G401.6 (cell line): ENCODE measurements around the gene TBC1D22A.

ENCODE experiments used
- FAIRE-seq: peaks from 2 replicates; lab custom pipeline; 2012; peaks lifted over from hg19 to GRCh38; lab: Jason Lieb, UNC

The TBC1D22A gene

DNA sequence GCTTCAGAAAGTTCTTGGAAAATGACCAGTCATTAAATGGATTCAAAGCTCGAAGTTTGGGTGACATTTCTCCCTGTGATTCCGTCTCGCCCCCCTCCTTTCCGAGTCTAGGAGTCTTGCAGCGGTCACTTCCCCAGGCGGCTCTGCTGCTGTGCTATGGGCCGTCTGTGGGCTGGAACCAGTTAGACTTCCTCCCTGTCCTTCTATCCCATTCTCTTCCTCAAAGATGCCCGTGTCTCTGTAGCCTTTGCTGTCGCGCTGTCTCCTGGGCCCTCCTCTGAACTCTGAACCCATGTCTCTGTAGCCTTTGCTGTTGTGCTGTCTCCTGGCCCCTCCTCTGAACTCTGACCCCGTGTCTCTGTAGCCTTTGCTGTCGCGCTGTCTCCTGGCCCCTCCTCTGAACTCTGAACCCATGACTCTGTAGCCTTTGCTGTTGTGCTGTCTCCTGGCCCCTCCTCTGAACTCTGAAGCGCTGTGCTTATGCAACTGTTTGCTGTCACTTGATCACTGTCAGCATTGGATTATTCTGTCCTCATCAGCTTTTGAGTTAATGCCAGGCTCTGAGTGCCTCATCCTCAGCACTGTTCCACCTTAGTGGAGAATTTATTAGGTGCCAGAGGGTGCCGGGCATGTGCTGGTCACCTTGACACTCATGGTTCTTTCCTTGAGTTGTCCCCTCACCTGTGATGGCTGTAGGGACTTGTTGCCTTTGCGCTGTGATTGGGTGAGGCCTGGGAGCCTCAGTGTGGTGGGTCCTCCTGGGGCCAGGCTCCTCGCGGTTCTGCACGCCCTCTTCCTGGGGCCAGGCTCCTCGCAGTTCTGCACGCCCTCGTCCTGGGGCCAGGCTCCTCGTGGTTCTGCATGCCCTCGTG lies 173.3 kb downstream of the TBC1D22A start:
- FAIRE-seq, result no peak

DNA sequence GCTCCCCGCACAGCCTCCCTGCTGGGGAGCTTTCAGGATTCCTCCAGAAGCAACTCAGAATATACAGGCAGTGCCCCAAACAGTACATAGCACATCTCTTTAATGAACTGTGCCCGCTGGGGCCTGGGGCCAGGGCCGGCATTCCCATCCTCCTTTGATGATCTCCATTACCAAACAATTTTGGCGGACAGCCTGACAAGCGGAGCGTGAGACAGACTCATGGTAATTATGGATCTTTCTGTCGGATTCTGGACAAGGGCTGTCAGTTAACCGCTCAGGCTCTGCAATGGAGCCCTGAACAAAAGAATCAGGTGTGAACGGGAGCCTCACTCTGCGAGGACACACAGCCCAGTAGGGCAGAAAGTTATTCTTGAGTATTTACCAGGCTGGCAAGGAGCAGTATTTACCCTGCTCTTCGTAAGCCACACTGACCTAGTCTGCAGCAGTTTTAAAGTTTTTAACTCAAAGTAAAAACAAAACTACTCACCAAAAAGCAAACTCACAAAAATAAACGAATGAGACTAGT lies 174.0 kb downstream of the TBC1D22A start:
- no peak for FAIRE-seq

DNA sequence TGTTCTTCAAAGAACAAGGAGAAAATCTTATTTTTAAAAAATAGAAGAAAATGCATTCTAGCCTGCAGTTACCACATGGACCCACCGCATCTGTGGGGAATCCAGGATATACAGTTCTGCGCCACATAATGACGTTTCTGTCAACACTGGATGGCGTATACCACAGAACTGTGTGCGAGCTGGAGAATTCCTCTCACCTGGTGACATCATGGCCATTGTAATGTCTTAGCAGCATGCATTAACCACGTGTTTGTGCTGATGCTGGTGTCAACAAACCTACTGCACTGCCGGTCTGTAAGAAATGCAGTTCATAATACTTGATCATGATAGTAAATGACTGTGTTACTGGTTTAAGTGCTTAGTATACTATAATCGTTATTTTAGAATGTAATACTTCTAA lies 174.7 kb downstream of the TBC1D22A start:
- FAIRE-seq, result no peak

DNA sequence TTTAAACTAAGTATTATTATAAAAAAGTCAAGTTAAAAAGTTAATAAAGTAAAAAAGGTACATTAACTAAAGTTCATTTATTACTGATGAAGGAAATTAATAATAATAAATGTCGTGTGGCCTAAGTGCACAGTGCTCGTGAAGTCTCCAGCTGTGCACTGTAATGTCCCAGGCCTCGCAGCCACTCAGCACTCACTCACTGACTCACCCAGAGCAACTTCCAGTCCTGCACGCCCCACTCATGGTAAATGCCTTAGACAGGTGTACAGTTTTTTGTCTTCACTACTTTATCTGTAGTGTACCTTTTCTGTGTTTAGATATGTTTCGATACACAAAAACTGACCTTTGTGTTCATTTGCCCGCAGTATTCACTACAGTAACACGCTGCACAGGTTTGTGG lies 175.5 kb downstream of the TBC1D22A start:
- FAIRE-seq, result no peak

DNA sequence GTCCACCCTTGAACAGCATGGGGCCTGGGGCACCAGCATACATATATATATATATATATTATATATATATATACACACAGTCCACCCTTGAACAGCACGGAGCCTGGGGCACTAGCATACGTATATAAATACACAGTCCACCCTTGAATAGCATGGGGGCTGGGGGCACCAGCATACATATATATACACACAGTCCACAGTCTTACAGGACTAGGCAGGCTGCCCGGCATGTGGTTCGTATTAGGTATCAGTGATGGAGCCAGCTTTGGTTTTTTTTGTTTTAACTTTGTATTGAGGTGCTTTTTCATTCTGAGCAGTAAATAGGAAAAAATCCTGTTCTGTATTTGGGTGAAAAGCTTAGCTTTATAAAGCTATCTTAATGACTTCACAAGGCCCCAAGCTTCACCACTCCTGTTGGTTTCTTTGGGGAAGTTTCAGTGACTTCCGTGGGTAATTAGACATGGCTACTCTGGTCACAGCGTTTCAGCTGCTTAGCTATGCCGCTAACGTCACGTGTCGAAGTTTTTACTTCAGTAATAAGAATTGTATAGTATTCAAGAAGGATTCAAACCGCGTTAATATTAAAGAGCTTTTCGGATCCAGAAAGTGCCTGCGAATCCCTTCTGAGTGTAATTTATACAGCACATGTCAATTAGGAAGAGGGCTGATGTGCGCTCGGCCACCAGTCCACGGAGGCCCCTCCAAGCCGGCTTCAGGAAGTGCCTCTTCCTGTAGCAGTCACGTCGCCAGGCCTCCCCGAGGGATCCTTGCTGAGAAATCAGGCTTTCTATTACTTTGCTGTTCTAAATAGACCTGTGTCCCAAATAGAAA lies 179.7 kb downstream of the TBC1D22A start:
- no peak for FAIRE-seq

DNA sequence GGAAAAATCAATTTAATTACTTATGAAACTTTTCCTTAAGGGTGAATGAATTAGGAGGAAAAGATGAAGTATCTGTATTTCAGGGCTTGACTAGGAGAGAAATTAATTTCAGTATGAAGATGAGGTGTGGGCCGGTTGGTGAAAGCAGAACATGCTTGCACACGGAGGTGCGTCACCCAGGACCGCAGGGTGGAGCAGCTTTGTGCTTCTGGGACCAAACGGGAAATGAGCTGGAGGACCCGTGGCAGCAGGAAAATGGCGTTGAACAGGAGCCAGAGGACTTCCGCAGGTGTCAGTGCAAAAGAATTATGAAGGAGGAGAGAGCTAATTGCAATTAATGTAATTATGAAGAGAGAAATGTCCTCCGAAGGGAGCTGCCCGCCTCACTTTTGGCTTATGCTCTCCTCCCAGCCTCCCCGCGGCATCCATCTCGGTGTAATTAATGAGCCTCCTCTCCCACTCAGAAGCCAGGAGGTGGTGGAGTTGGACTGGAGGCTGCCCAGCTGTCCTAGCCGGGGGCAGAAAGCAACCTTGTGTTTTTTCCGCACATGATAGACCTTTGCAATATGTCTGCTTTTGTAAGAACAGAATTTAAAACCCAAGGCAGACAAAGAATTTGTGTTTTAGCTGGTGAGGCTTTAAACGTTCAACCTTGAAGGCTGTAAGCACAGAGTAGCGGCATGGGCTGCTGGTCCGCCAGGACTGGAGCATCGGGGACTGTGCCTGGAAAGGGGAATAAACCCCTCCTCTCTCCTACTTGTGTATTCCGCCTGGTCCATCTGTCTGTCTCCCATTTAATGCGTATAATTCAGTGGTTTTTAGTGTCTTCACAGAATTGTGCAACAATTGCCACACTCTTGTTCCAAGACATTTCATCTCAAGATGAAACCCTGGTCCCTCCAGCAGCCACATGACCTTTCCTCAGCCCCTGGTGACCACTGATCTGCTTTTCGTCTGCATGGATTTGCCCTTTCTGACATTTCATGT lies 180.6 kb downstream of the TBC1D22A start:
- FAIRE-seq, result no peak

DNA sequence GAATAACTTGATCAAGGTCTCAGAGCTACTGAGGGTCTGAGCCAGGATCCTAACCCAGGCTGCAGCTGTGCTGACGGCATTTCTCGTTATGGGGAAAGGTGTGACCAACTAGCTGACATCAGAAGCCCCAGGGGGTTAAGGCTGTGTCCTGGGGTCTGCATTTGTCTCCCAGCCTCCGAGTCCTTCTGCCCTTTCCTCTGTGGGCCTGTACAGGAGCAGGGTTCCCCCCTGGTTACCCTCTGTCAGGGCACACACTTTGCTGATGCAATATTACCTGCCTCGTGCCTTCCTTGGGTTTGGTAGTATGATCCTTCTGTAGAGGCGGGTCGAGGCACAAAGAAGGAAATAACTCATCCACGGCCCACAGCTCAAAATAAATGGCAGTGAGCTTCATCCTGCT lies 183.0 kb downstream of the TBC1D22A start:
- FAIRE-seq, result no peak

DNA sequence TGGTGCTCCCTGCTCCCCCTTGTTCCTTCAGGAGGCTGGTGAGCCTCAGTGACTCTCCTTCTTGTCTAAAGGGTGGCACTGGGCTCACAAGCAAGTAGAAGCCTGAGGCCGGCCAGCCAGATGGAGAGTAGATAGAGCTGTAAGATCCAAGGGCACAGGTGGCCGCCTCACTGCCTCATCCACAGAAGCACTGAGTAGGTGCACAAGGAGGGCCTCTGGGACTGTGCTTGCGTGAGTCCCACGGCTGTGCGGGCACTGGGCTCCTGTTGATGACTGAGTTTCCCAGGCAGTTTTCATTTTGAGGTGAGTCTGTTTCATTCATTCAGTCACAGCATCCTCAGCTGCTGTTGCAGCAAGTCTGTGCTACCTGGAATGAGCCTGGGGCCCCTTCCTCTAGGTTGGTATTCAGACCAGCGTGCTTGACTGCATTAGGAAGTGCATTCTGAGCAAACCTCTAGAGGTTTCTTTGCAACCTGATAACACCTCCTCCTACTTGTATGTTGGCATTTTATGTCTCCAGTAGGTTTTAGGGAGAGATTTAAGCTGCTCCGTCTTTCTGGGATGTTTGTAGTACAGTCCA lies 184.0 kb downstream of the TBC1D22A start:
- no peak for FAIRE-seq

DNA sequence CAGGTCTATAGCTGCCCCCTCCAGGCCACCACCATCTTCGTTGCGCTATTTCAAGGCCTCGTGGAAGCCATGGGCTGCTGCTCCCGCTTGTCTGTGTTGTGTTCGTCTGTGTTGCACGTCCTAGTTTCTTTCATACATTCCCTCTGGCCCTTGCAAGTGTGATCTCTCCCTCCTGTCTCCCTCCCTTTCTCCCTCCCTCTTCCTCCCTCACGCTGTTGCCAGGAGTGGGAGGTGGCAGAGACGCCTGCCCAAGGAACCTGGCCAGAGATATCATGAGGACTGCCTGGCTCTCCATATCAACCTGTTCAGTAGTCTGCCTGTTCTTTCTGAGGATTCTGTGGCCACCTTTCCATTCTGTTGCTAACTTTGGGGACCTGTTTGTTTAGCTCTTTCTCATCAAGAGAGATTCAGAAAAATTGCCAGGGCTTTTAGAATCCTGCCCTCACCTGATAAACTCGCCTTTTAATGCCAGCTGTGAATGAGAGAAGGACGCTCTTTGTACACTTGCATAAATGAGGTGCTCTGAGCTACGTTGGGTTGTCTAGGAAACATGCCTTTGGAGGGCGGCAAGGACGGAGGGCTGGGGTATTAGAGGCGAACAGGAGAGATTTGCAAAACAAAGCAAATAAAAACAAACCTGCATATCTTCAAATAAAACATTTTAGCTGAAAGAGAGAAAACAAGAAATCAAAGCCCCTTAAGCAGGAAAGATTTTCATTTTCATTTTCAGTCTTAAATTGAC lies 185.2 kb downstream of the TBC1D22A start:
- FAIRE-seq, result no peak

DNA sequence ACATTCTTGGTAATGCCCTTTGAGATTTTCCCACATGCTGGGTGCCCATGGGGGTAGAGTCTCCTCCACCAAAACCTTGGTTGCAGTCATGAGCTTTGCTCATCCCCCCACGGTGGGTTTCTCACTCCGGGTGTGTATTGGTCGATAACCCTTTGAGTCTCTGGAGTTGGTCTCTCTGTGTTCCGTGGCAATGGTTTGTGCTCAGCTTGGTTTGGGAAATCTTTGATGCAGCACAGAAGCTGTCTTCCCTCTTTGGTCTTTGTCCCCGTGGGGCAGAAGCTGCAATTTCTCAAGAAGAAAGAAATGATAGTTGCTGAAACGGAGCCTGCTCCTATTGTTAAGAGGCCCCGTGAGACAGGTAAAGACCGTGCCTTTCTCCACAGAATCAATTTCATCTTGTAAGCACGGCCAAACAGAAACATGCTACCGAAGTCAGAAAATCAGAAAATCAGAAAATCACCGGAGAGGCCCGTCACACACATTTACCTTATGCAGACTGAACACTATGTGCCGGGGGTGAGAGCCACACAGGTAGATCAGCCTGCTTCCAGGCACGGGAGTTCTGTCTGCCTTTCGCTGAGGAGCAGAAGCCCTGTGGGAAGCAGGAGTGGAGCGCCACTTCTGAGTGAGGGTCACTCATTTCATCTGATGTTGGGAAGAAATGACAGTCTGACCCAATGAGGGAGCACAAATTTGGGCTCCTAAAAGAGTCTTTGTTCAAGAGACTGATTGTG lies 186.1 kb downstream of the TBC1D22A start:
- FAIRE-seq, result no peak

DNA sequence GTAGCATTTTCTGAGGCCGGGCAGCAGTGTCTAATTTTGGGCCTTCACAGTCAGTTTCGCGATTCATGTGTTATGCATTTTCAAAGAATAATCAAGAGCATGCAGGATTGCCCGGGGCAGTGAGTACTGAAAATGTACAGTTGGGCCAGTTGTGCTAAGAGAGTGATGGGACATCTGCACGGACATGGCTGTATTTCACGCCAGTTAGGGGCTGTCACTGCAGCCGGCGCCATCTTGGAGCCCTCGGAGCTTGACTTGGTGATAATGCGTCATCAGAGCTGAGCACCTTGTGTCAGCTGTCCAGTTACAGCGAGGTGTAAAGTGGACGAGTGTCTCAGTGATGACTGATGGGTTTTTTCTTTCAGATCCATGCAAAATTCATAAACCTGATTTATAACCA lies 188.9 kb downstream of the TBC1D22A start:
- FAIRE-seq, result no peak

DNA sequence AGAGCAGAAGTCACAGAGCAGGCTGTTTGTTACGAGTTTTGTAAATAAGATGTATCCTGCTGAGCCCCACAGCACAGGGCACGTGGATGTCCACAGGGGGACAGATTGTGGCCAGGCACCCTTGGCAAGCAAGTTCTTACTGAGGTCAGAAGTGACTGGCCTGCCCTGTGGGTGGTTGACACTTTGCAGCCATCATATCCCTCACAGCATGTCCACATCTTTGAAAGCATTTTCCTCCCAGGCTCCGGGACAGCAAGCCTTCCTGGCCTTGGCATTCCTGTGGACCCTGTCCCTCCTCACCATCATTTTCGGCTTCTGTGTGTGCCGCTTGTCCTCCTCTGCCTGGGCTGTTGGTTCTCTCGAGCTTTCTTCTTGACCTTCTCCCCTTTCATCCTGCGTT lies 189.5 kb downstream of the TBC1D22A start:
- no peak for FAIRE-seq

DNA sequence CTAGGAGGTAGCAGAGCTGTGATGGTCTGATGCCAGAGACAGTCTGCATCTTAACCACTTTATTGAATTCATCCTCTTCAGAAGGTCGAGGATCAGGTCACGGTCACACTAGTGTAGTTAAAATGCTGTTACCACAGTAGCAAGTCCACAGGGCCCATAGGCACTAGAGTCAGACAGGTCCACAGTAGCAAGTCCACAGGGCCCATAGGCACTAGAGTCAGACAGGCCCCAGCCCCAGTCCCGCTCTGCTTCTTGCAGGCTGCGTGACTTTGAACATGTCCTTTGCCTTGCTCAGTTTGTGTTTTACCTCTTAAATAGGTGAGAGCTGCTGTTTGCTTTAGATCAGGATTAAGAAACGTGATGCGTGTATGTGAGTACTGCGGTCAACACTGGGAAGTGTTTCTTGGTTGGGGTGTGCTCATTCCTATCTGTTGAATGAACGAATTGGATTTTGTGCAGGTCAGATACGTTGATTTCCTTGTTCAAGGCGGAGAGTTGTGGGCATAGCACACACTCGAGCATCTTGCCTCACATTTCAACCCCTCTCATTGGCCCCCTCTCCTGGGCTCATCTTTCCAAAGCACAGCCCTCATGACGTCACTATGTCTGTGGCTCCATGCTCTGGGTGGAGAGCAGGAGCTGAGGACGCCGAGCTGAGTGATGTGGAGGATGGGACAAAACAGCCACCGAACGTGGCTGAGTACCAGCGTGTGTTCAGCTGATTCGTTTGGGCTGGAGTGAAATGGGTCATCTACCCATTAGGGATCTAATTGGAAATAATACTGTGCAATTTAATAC lies 191.7 kb downstream of the TBC1D22A start:
- no peak for FAIRE-seq

DNA sequence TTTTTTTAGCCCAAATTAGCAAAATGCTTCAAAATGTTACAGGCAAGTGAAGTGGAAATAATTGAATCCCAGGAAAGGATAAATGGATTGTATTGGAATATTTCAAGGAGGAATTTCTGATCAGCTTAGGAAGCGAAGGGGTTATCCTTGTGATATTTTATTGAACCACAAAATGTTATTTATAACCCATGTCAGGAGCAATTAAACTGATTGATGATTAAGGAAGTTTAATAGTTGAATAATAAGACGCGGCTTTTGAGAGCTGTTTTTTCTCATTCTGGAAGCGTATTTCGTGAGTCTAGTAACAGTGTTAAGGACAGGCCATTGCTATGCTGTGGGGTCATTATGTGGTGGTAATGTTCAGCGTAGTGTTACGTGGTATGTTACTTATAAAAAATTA lies 192.3 kb downstream of the TBC1D22A start:
- no peak for FAIRE-seq

DNA sequence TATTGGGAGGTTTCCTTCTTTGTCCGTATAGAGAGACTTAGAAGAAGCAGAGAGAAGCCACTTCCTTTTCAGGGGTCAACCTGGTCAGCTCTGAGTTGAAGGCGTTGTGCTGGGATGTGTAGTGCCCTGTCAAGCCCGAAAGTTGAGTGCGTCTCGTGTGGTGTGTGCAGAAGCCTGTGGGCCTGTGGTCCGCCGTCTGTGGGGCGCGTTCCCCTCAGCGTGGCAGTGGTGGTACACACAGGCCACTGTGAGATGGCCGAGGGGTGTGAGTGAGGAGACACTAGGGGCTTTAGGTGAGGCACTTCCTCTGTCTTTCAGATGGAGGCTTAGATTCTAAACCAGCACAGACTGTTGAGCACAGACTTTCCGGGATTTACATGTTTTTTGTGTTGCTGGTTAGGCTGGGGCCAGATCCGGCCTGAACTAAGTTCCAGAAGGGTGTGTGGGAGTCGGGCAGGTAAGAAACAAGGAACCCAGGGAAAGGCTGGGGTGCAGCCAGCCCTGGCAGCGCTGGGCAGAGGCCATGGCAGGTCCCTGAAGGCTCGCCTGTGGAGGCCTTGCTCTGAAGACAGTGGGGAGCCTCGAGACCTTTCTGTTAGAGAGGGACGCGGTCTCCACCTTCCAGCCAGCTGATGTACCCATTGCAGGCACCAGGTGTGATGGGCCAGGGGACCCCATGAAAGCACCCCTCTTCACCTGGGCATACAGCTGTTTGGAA lies 194.2 kb downstream of the TBC1D22A start:
- FAIRE-seq, result no peak

DNA sequence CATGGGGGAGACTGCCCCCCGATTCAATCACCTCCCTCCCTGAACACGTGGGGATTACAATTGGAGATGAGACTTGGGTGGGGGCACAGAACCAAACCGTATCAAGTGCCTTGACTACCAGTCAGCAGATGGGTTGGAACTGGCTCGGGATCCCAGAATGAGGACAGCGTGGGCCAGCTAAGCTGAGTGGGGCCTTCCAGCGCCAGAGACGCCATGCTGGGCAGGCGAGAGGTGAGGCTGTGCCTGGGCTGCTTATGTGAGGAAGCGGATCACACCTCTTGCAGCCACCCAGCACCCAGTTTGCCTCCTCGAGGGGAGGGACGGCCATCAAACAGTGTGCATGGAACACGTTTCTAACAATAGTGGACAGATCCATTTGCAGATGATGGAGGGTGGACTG lies 195.1 kb downstream of the TBC1D22A start:
- no peak for FAIRE-seq

DNA sequence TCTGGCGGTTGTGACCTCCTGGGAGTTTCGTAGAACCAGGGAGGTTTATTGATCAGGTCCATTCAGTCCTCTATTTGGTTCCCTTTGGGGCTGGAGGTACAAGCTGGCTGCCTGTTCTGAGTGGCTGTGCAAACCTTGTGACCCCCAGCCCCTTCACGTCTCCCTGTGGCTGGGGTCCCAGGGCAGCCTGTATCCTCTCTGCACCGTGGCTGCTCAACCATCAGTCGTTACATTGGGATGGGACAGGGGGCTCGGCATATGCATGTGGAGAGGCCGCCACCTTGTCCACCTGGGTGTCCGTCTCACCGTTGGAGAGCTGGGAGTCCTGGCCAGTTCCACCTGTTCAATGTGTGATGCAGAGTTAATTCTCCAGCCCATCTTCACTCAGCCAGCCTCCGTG lies 195.7 kb downstream of the TBC1D22A start:
- no peak for FAIRE-seq

DNA sequence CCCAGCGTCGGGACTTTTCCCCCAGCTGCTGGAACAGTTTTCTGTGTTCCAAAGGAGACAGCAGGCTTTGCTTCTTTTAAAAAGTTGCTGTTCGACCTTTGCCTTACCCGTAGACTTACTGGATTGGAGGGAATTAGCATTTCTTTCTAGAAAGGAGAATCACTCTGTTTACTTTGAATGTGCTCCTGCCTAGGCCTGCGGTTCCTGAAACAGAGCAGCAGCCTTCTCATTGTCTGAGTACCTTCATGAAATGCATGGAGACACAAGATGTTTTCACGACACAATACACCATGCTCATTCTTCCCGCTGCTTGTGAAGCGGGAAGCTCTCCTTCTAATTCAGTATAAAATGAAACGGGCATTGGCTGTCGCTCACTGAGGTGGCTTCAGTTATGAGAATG lies 196.2 kb downstream of the TBC1D22A start:
- no peak for FAIRE-seq

DNA sequence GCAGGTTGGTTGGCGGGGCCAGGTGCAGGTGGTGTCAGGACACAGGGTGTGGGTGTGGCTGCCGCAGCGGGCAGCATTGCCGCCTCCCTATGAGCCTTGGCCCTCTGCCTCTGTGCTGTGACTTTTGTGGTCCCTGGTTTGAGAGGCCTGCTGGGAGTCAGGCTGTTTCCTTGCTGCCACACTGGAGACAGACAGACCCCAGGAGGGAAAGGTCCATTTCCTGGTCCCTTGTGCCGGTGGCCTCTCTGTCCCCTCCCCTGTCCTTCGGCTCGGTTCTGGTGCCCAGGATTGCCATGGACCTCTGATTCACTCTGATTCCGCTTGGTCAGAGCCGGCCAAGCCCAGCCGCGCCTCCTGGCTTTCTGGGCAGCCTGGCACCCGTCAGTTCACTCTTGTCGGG lies 196.9 kb downstream of the TBC1D22A start:
- no peak for FAIRE-seq
